Measurements from ENCODE around the gene MAPKAP1.

The MAPKAP1 gene

DNA sequence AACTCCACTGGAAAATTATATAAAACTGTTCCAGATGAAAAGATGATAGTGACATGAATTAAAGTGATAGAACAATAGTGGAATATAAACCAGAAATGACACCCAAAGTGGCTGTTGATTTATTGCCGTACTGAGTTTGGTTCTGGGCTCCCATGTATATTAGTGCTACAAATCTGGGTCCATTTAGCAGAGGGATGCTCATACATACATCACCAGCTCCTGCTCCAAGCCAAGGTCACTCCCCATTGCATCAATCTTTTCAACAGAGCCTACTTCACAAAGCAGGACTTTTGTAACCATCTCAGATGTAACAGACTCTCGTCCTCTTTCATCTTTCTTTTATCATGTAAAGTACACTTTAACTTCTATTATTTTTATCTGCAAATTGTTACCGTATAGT is 236.8 kb downstream of the MAPKAP1 start:
- no peak overlapping the region for H3K27ac ChIP-seq
- H3K36me3 ChIP-seq, result peaks cover 40% of the 10 kb centered on the region
- H3K4me1 ChIP-seq (ENCODE audit: control insufficient read depth in 1 of 2, insufficient read depth in 1 of 2, low read depth in 1 of 2, low read length in 1 of 2), result no peaks in the 10 kb centered on the region
- no peaks in the 10 kb centered on the region for H3K9me3 ChIP-seq
- TF ChIP-seq, protein P1, sequence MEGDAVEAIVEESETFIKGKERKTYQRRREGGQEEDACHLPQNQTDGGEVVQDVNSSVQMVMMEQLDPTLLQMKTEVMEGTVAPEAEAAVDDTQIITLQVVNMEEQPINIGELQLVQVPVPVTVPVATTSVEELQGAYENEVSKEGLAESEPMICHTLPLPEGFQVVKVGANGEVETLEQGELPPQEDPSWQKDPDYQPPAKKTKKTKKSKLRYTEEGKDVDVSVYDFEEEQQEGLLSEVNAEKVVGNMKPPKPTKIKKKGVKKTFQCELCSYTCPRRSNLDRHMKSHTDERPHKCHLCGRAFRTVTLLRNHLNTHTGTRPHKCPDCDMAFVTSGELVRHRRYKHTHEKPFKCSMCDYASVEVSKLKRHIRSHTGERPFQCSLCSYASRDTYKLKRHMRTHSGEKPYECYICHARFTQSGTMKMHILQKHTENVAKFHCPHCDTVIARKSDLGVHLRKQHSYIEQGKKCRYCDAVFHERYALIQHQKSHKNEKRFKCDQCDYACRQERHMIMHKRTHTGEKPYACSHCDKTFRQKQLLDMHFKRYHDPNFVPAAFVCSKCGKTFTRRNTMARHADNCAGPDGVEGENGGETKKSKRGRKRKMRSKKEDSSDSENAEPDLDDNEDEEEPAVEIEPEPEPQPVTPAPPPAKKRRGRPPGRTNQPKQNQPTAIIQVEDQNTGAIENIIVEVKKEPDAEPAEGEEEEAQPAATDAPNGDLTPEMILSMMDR (IDR thresholded peaks at IDR 0.05), result no peak
- no peak overlapping the region for H3K4me3 ChIP-seq (ENCODE audit: low read depth in 1 of 2, low read length in 1 of 2)
- H3K27me3 ChIP-seq, result no peaks in the 10 kb centered on the region

DNA sequence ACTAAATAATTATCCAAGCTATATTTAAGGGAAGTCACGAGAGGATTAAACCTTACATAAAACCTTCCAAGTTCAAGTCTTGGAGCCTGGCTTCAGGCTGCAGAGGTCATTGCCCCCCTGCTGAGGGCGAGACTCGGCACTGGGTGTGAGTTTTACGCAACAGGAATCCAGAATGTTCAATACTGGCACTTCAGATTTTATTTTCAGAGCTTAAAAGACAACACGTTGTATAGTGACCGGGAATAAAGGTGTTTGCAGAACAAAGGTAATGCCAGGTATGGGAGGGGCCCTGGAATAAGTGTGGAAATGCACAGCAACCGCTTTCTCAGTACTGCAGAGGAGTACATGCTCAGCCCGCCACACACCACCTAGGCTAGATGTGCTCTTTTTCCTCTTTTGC is 238.4 kb downstream of the MAPKAP1 start:
- H3K4me3 ChIP-seq (ENCODE audit: low read depth in 1 of 2, low read length in 1 of 2), result no peak overlapping the region
- H3K4me1 ChIP-seq (ENCODE audit: control insufficient read depth in 1 of 2, insufficient read depth in 1 of 2, low read depth in 1 of 2, low read length in 1 of 2), result no peaks in the 10 kb centered on the region
- TF ChIP-seq, protein P1 (IDR thresholded peaks at IDR 0.05), result no peak
- no peak overlapping the region for H3K27ac ChIP-seq
- H3K27me3 ChIP-seq, result no peaks in the 10 kb centered on the region
- H3K36me3 ChIP-seq, result peaks cover 36% of the 10 kb centered on the region
- no peaks in the 10 kb centered on the region for H3K9me3 ChIP-seq

DNA sequence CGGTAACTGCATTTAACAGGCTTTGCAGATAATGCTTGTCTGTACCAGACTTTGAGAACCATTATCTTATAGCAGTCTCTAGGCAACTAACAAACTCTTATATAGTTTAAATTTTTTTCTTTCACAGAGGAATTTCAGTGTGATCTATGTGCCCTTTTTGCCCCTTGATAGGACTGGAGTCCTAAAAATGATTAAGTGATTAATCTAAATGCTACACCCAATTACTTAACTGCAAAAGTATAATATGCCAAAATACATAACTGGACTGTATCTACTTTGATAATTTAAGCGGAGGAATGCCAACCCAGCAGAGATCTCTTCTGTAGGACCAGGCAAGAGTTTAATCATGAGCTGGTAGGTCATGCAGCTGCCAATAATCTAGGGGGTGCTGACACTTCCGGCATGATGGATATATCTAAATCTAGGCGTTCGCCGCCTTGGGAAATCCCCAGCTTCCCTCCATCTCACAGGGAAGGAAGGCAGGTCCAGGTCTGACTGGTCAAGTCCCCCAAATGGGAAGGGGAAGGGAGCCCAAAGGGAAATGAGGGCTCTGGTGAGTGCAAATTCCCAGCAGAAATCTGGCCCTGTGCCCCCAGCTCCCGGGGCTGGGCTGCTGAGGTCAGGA is 239.8 kb downstream of the MAPKAP1 start:
- H3K9me3 ChIP-seq, result no peaks in the 10 kb centered on the region
- no peak overlapping the region for H3K27ac ChIP-seq
- H3K27me3 ChIP-seq, result no peaks in the 10 kb centered on the region
- no peak overlapping the region for H3K4me3 ChIP-seq (ENCODE audit: low read depth in 1 of 2, low read length in 1 of 2)
- no peaks in the 10 kb centered on the region for H3K4me1 ChIP-seq (ENCODE audit: control insufficient read depth in 1 of 2, insufficient read depth in 1 of 2, low read depth in 1 of 2, low read length in 1 of 2)
- TF ChIP-seq, protein P1 (IDR thresholded peaks at IDR 0.05), result no peak
- peaks cover 37% of the 10 kb centered on the region for H3K36me3 ChIP-seq

DNA sequence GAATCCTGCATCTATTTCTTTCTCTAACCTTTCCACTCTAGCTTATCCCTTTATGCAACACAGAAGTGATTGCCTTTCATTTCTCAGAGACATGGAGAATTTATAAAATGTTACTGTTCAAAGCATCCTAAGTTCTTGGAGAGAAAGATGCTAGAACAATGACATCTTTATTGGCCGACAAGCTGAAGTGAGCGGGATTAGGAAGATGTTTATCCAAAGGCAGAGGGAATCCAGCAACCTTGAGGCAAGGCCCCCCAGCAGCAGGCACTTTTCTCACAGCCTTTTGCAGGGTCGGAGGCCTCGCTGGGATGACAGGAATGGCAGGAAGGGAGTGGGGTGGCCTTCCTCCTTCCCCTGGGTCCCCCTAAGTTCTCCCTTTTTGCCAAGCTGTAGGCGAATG is 240.6 kb downstream of the MAPKAP1 start:
- no peaks in the 10 kb centered on the region for H3K9me3 ChIP-seq
- TF ChIP-seq, protein P1 (IDR thresholded peaks at IDR 0.05), result no peak
- H3K27ac ChIP-seq, result no peak overlapping the region
- H3K4me3 ChIP-seq (ENCODE audit: low read depth in 1 of 2, low read length in 1 of 2), result no peak overlapping the region
- H3K27me3 ChIP-seq, result no peaks in the 10 kb centered on the region
- peaks cover 42% of the 10 kb centered on the region for H3K36me3 ChIP-seq
- H3K4me1 ChIP-seq (ENCODE audit: control insufficient read depth in 1 of 2, insufficient read depth in 1 of 2, low read depth in 1 of 2, low read length in 1 of 2), result no peaks in the 10 kb centered on the region

DNA sequence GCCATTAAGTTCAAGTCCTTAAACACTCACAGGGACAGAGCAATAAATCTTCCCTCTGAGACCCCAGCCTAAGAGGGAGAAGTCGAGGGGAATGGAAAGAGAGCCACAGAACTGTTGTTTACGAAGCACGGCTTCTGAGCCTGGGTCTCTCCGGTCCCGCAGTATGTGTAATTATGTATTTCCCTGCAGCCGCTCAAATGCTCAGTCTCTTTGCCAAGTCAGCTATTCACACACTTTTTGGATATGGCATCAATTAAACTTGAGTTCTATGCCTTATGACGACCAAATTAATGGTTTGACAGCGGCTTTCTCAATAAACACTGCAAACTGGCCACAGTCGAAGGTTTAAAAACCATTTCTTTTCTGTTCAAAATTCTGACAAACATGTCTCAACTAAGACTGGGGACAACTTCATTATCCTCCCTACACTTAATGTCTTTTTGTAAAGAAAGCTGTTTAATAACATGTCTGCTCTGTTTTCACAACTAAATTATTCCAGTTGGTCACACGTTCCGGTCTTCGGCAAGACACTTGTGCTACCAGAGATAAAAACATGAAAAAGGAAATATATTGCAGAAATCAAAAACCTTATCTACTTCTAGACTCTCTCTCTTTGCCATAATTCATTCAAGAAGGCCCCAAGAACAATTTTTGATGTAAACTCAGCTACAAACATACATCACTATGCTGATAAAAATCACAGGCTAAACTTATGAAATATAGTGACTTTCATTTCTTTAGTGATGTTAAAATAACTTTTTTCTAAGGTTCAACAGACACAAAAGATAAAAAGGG is 242.2 kb downstream of the MAPKAP1 start:
- no peaks in the 10 kb centered on the region for H3K9me3 ChIP-seq
- TF ChIP-seq, protein P1 (IDR thresholded peaks at IDR 0.05), result no peak
- no peaks in the 10 kb centered on the region for H3K27me3 ChIP-seq
- H3K36me3 ChIP-seq, result peaks cover 37% of the 10 kb centered on the region
- no peak overlapping the region for H3K4me3 ChIP-seq (ENCODE audit: low read depth in 1 of 2, low read length in 1 of 2)
- no peak overlapping the region for H3K27ac ChIP-seq
- H3K4me1 ChIP-seq (ENCODE audit: control insufficient read depth in 1 of 2, insufficient read depth in 1 of 2, low read depth in 1 of 2, low read length in 1 of 2), result no peaks in the 10 kb centered on the region
